ENCODE measurements around the gene AWAT1.
"Not testable (repeated sequence)": the region's sequence is repeated elsewhere in the genome, so short reads cannot be mapped to it uniquely, and the experiment has no call there.

Gene AWAT1

GRCh38 chrX:70234355-70234754 is at the start of gene AWAT1:
Gene AWAT1 (plus strand): TSS chrX:70234655. CDS start chrX:70234696, 41 bp downstream.
- TF ChIP-seq ZNF384 (IDR thresholded peaks at IDR 0.05) (no peak), FOXA1 (IDR thresholded peaks at IDR 0.05) (no peak), HDGF (IDR thresholded peaks at IDR 0.05; ENCODE audit: borderline replicate concordance) (no peak), NFRKB (IDR thresholded peaks at IDR 0.05) (no peak), TARDBP (IDR thresholded peaks at IDR 0.05) (no peak)
- TF ChIP-seq, protein P1, sequence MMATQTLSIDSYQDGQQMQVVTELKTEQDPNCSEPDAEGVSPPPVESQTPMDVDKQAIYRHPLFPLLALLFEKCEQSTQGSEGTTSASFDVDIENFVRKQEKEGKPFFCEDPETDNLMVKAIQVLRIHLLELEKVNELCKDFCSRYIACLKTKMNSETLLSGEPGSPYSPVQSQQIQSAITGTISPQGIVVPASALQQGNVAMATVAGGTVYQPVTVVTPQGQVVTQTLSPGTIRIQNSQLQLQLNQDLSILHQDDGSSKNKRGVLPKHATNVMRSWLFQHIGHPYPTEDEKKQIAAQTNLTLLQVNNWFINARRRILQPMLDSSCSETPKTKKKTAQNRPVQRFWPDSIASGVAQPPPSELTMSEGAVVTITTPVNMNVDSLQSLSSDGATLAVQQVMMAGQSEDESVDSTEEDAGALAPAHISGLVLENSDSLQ (IDR thresholded peaks at IDR 0.05) = no peak
- CTCF ChIA-PET = no interaction called here
- POLR2A ChIA-PET = no interaction called here

DNA sequence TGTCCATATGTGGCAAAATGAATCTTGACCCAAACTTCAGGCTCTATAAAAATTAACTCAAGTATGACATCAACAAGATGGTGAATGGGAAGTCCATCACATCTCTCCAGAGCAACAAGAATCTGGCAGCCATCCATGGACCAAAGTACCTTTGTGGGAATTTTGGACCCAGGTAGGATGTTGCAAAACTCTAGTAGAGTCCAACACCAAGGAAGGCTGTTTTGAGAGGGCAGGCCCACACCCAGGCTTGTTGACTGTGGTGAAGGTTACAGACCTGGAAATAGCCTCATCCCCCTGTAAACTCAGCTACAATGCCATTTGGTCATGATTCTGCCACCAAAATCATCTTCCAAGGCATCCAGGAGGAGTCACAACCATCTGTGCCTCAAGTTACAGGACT is 44.2 kb upstream of the AWAT1 start:
- CTCF ChIA-PET = no interaction called here
- no peak for TF ChIP-seq SP1 (IDR thresholded peaks at IDR 0.05)
- POLR2A ChIA-PET = no interaction called here
- no peak for DNase-seq (ENCODE audit: extremely low spot score)

More at GRCh38 chrX:70234355-70234754, at the start of gene AWAT1:
- DNase-seq (ENCODE audit: extremely low spot score) = no peak

DNA sequence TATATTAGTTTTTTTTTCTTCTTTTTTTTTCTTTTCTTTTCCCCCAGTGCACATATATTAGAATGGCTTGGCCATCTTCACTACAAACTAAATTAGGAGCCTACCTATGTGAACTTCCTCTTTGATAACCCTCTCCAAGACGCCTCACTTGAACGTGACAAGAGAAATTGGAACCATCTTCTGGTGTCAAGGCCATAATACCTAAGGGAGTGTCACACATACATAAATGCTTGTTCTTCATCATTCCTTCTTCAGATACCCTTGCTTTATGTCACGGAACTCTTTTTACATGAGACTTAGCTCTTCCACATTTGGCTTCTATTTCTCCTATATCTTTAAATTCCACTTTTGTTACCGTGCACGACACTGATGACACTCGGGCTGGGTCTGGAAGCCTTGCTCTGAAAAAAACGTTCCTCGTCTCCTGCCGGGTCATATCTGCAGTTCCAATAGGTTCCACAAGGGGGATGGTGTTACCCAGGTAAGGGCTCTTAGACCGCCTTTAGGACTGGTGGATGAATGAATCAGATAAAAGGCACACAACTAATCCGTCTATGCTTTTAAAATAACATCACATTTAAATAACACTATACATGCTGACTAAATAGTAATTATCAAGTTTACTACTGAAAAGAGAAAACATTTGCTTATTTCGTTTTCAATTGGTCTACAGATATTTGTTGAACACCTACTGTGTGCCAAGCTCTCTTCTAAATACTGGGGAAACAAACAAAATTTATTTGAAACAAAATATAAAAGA is 37.3 kb upstream of the AWAT1 start:
- TF ChIP-seq L3MBTL2 (conservative IDR thresholded peaks at IDR 0.05) = no peak
- peak; percentile 67 for TF ChIP-seq ZNF384 (IDR thresholded peaks at IDR 0.05)
- peak; percentile 71 for DNase-seq (ENCODE audit: extremely low spot score)
- CTCF ChIA-PET = interaction anchor here (0.6 kb wide), 1 partner anchor 305 kb away, joined by 3 read pairs; no protein-coding TSS in a partner anchor
- POLR2A ChIA-PET = no interaction called here

- ChIA-PET CTCF (no interaction called here), POLR2A (no interaction called here)
- no peak for DNase-seq (ENCODE audit: extremely low spot score)
- TF ChIP-seq HDGF (IDR thresholded peaks at IDR 0.05; ENCODE audit: borderline replicate concordance) (no peak), FOXA1 (IDR thresholded peaks at IDR 0.05) (no peak), BHLHE40 (IDR thresholded peaks at IDR 0.05; ENCODE audit: borderline replicate concordance) (no peak), ELF4 (IDR thresholded peaks at IDR 0.05) (no peak), LEF1 (IDR thresholded peaks at IDR 0.05; ENCODE audit: borderline replicate concordance) (no peak)
These were observed 32.7 kb upstream of the AWAT1 start for GRCh38 chrX:70201732-70202131.

GRCh38 chrX:70208479-70208878 is 26.0 kb upstream of the AWAT1 start:
- DNase-seq (ENCODE audit: extremely low spot score) = no peak
- no peak for TF ChIP-seq FOXK2 (IDR thresholded peaks at IDR 0.05)
- TF ChIP-seq L3MBTL2 (conservative IDR thresholded peaks at IDR 0.05) = no peak
- no peak for TF ChIP-seq FOXM1 (IDR thresholded peaks at IDR 0.05; ENCODE audit: borderline replicate concordance)
- TF ChIP-seq ZNF384 (IDR thresholded peaks at IDR 0.05) = no peak
- no peak for TF ChIP-seq ARNT (IDR thresholded peaks at IDR 0.05)
- TF ChIP-seq FOXA1 (IDR thresholded peaks at IDR 0.05) = no peak
- TF ChIP-seq LEF1 (IDR thresholded peaks at IDR 0.05; ENCODE audit: borderline replicate concordance) = no peak
- no peak for TF ChIP-seq SP1 (IDR thresholded peaks at IDR 0.05)
- TF ChIP-seq SUZ12 (IDR thresholded peaks at IDR 0.05) = no peak
- TF ChIP-seq TARDBP (IDR thresholded peaks at IDR 0.05) = no peak
- TF ChIP-seq NFRKB (IDR thresholded peaks at IDR 0.05) = no peak
- no peak for TF ChIP-seq BHLHE40 (IDR thresholded peaks at IDR 0.05; ENCODE audit: borderline replicate concordance)
- no peak for TF ChIP-seq CTBP1 (IDR thresholded peaks at IDR 0.05; ENCODE audit: borderline replicate concordance)
- no peak for TF ChIP-seq ELF4 (IDR thresholded peaks at IDR 0.05)
- TF ChIP-seq, protein P1 (IDR thresholded peaks at IDR 0.05) = no peak
- TF ChIP-seq HDGF (IDR thresholded peaks at IDR 0.05; ENCODE audit: borderline replicate concordance) = no peak
- POLR2A ChIA-PET = no interaction called here
- CTCF ChIA-PET = no interaction called here

DNA sequence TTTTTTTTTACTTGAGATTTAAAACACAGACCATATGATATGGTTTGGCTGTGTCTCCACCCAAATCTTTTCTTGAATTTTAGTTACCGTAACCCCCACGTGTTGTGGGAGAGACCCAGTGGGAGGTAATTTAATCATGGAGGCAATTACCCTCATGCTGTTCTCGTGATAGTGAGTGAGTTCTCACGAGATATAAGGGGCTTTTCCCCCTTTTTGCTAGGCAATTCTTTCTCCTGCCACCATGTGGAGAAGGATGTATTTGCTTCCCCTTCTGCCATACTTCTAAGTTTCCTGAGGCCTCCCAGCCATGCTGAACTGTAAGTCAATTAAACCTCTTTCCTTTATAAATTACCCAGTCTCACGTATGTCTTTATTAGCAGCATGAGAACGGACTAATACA is 24.9 kb upstream of the AWAT1 start:
- DNase-seq (ENCODE audit: extremely low spot score); POLR2A ChIA-PET; CTCF ChIA-PET: not testable (repeated sequence)

DNA sequence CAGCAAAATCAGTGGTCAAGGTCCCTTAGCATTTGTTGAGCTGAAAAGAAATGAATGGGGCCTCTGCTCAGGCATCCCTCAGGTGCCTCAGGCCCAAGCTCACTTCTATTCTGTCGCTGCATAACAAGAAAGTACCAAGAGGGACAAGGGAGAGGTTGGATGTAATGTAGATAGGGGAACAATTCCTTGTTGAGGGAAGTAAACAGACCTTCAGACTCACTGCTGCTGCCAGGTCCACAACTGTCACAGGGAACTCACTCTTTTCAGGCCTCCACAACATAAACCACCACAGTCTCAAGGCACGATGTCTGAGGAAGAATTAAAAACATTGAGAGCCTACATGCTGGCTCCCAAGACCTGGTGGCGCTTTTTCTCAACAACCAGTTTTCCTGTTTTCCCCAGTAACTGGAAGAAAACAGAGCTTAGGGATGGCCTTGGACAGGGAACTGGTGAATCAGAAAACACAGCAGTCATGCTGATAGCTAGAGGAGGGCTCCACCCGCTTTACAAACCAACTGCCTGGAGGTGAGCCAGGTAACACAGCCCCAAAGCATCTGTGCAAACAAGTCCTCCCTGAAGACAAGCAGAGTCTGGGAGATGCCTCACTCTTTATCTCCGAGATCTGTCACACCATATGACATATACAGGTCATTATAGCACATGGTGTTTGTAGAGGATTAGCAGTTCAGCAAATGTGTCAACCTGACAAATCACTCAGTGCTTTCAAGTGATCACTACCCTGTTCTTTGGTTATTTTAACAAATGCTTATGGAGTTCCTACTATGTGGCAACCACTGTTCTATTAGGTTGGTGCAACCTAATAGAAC is 14.3 kb upstream of the AWAT1 start:
- TF ChIP-seq NFRKB (IDR thresholded peaks at IDR 0.05) = no peak
- TF ChIP-seq, protein P1 (IDR thresholded peaks at IDR 0.05) = no peak
- TF ChIP-seq LEF1 (IDR thresholded peaks at IDR 0.05; ENCODE audit: borderline replicate concordance) = no peak
- TF ChIP-seq HDGF (IDR thresholded peaks at IDR 0.05; ENCODE audit: borderline replicate concordance) = no peak
- TF ChIP-seq FOXK2 (IDR thresholded peaks at IDR 0.05) = no peak
- no peak for TF ChIP-seq SUZ12 (IDR thresholded peaks at IDR 0.05)
- TF ChIP-seq ZNF384 (IDR thresholded peaks at IDR 0.05) = no peak
- no peak for TF ChIP-seq SP1 (IDR thresholded peaks at IDR 0.05)
- no peak for TF ChIP-seq ELF4 (IDR thresholded peaks at IDR 0.05)
- no peak for TF ChIP-seq L3MBTL2 (conservative IDR thresholded peaks at IDR 0.05)
- TF ChIP-seq BHLHE40 (IDR thresholded peaks at IDR 0.05; ENCODE audit: borderline replicate concordance) = no peak
- no peak for TF ChIP-seq CTBP1 (IDR thresholded peaks at IDR 0.05; ENCODE audit: borderline replicate concordance)
- no peak for TF ChIP-seq ARNT (IDR thresholded peaks at IDR 0.05)
- POLR2A ChIA-PET = no interaction called here
- DNase-seq (ENCODE audit: extremely low spot score) = no peak
- CTCF ChIA-PET = no interaction called here

Data from HEK293T (cell line).